ENCODE data around the gene LHFPL2.

The LHFPL2 gene

DNA sequence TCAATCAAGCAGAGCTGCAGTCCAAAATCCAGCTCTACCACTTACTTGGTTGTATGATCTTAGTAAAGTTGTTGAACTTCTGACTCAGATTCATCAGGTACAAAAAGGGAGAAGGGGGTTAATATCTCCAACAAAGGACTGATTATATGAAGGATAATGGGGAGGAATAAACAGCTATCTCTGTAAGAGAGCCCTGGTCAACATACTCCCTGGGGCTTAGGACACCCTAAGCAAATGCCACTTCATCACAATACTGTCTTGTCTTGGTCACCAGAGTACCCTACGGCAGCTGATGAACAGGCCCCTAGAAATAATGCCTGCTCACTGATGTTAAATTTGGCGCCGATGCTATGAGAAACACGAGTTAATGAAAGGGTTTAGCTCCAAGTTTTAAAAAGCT, 34.8 kb downstream of the LHFPL2 start:
- no peak for DNase-seq

- no peak for DNase-seq
These were observed 35.4 kb downstream of the LHFPL2 start for GRCh38 chr5:78613151-78613533.

DNA sequence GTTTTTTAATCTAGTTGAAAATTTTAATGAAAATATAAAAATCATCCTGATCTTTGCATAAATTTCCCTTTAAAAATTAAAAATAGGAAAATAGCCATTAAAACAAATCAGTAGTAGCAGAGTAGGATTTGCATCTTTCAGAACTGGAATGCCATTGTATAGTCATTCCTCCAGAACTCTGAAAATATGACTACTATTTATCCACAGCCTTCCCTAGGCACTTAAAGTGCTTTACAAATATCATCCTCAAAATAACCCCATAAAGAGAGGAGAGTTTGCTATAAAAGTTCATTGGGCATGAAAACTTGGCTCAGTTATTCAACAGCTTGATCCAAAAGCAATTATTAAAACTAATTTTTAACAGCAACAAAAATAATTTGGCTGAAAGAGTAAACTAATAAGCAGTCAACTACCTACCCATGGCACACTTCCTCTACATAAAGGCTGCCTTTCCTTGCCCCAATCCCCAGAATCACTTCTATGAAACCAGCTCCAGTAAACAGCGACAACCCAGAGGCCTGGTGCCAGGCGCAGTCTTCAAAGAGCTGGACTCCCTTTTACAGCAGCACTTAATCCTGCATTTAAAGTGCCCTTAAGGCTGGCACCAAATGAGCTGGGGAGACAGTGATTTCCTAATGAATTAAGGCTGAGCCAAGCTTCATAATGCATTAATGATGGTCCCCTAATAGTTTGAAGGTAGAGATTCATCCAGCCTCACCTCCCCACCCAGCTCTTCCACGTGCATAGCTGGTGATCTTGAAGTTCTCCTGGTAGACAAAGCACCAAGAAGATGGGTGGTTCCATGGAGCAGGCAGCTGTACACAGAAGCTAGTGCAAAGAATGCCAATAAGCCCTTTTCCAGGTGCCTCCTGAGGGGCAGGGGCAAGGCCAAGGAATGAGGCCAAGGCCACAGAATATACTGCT, 36.1 kb downstream of the LHFPL2 start:
- no peak for DNase-seq

DNA sequence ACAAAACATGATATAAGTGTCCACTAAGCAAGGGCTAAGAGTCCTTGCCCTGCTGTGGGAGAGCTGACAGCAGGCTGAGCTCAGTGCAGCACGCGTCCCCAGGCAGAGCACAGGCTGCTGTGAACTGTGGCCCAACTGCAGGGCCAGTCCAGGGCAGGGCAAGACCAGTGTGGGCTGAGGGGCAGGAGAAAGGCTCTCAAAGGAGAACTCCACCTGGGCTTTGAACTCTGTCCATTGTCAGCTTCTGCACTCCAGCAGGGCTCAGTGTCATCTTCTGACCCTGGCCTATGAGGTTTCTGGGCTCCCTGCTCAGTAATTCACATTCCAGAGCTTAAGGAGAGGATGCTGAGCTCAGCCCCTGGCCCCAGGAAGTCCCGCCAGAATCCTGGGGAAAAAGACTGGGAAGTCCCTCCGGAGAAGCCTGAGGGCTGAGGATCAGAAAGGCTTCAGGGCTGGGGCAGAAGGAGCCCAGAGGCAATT, 37.4 kb downstream of the LHFPL2 start:
- DNase-seq, result no peak

GRCh38 chr5:78610636-78611035, 37.9 kb downstream of the LHFPL2 start:
- no peak for DNase-seq

DNA sequence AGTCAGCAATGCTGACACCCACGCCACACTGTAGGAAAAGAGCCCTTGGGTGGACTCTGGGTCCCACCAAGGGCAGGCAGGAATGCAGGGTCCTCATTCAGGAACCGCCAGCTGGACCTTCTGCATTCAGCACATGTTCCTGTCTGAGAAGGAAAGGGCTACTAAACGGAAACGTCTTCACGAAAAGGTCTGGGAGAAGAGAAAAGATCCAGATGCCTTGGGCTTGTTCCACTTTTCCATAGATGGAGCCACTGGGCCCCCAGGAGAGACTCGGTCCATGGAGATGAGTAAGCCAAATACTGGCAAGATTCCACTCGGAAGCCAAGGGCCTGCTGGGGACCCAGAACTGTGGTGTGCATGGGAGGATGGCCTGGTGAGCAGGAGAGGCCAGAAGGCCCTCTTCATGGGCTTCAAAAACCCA, 38.4 kb downstream of the LHFPL2 start:
- DNase-seq, result no peak

DNA sequence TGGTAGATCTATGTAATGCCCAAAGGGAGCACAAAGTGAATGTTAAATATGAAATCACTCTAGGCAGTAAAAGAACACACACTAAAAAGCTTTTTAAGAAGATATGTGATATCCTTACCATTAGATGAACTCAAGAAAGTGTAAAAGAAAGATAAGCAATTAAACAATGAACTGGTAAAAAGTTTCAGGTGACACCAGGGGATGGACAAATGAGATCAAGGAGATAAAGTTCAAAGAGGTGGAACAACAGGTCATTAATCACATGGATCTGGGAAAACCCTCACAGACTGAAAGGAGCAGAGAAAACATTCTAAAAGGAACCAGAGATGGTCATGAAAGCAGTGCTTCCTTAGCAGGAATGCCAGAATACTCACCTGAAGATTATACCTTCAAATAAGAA, 40.7 kb downstream of the LHFPL2 start:
- no peak for DNase-seq

- DNase-seq, result no peak
These were observed 42.3 kb downstream of the LHFPL2 start for GRCh38 chr5:78606241-78606640.

GRCh38 chr5:78605611-78606010, 43.0 kb downstream of the LHFPL2 start:
- no peak for DNase-seq

DNA sequence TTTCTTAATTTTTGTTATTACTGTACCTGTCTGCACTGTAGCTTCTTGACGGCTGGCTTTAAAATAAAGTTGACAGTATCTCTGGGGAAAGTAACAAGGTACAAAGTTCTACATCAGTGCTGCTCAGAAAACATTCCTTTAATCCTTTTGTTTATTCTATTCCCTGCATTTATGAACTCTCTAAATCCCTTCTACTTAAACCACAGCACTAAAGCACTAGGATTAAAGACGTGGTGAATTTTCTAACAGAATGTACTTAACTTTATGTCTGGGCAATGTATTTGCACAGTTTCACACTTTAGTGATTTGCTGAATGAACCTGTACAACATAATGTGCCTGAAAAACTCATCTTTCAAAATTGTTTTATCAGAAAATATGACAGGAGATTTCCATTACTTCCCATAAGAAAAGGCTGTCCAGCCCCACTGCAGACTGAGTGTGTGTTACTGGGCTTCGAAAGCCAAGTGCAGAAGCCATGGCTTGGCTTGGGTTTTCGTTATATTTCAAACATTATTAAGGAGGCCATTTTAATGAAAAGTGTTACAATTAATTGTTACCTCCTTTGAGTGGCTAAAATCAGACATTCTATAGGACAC, 43.8 kb downstream of the LHFPL2 start:
- DNase-seq, result no peak

- DNase-seq, result no peak
These were observed 44.9 kb downstream of the LHFPL2 start for GRCh38 chr5:78603636-78604175.

DNA sequence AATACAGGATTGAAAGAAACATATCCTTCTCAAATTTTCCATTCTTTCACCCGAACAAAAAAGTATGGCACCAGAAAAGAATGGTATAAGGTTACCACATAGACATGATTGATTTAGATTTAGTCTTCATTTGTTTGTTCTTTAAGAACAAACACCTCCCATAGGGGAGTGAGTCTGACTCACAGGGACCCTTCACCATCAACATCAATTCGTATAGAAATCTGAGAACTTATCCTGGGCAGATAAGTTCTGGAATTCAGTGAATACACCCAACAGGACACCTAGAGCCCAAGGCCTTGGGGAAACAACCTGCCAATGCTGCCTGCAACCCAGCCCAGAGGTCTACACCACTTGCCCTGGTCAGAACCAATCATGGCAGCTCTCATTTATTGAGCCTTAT, 46.2 kb downstream of the LHFPL2 start:
- no peak for DNase-seq

- no peak for DNase-seq
These were observed 46.8 kb downstream of the LHFPL2 start for GRCh38 chr5:78601559-78602314.

- DNase-seq, result no peak
These were observed 47.7 kb downstream of the LHFPL2 start for GRCh38 chr5:78600687-78601414.

GRCh38 chr5:78598973-78599372, 49.6 kb downstream of the LHFPL2 start:
- DNase-seq, result no peak

GRCh38 chr5:78597974-78598371, 50.6 kb downstream of the LHFPL2 start:
- DNase-seq, result no peak

DNA sequence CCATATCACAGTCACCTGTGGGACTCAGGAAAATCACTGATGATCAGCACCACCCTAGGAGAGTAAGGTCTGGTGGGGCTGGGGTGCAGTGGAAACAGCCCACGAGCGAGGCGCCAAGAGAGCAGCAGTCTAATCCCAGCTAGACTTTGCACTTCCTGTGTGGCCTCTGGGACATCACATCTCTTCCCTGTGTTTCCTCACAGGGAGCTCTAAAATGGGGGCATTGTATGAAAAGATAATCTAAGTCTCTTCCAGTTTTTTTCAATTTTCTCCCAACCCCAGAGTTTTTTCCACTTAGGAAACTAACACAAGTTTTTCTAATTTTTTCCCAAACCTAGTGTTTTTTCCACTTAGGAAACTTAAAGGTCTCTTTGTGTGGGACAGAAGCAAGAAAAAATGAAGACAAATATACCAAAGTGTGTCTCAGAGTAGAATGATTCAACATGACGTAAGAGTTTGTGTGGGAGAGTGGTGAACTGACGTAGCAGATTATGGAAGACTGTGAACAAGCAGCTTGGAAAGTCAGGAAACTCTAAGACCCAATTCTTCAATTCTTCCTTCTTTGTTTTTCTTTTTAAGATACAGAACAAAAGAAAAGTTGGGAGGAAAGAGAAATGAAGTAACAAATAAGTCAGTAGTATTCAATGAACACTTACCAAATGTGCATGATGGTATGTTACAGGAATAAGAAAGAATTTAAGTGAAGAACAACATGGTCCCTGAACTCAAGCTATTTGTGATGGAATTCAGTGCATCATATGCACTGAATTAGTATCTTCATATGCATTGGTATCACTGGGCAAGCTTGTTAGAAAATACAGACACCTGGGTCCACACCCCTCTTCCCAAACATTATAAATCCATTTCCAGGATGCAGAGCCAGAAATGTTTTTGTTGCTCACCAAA, 51.3 kb downstream of the LHFPL2 start:
- DNase-seq, result no peak

DNA sequence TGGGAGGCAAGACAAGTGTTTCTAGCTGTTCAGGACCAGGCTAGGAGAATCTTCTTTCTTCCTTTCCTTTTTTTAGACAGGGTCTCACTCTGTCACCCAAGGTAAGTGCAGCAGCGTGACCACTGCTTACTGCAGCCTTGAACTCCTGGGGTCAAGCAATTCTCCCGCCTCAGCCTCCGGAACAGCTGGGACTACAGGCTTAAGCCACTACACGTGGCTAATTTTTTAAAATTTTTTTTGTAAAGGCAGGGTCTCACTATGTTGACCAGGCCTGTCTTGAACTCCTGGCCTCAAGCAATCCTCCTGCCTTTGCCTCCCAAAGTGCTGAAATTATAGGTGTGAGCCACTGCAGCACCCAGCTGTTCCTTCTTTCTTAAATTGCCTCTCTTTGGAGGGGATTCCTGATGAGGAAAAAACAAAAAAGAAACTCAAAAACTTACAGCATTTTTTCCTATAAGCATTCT, 53.1 kb downstream of the LHFPL2 start:
- DNase-seq, result no peak

GRCh38 chr5:78594610-78595457, 53.7 kb downstream of the LHFPL2 start:
- DNase-seq, result no peak

DNA sequence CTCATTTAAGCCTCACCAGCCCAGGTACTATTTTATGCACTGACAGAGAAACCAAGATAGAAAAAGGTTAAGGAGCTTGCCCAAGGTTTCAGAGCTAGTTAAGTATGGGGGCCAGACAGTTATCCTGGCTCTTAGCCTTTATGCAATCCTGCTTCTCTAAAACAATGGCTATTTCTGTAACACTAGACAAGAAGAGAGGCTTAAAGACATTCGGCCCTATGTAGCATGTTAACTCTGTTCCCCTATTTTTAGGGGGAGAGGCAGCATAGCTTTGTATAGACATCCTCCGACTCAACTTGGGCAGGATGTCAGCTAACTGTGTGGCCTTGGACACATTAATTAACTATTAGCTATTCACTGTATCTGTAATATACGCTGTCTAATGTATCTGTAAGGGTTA, 54.6 kb downstream of the LHFPL2 start:
- no peak for DNase-seq

Data from KG1 (cell line).